Sciatic nerve (tissue), 2 donors: ENCODE data around the gene PRKAG1. TPM values are rescaled to one million over a fixed set of nuclear protein-coding genes. Genes with fewer than 3 reads are reported as not detected.
A peak's percentile ranks its signal among the peaks of the same experiment; 100 is the strongest.

Experiments used
- ATAC-seq: fragments of 200-7000 bp; cut with Tn5 transposase; one replicate; pipeline ENCODE4 v1.9.1; 2020; ENCODE audit warnings: mild to moderate bottlenecking, moderate library complexity
- DNase-seq: peaks from one replicate; pipeline ENCODE4 v3.0.0-alpha.2; 2020; ENCODE audit warnings: low spot score
- intact Hi-C: fragments of 100-400 bp; cut with DNase I; formaldehyde crosslinking; loops from one replicate; pipeline ENCODE4 v1.14.2; 2022
- total RNA-seq: library from RNA; stranded (reverse); fragmentation: NEBNext Ultra II Directional; extraction: Animal tissue kit (Norgen Biotek cat#: 25700); gene quantifications from one replicate; pipeline ENCODE4 v1.2.1, GENCODE V29; 2021
- donor health status: DM: no; HTN: no; CAD: no.
- donor health status: DM: no; HTN: no; CAD: no.

PRKAG1 gene
- total RNA-seq, 1 donor from 2014 or later: 46.4 TPM

GRCh38 chr12:49034286-49034622, 15.7 kb upstream of the PRKAG1 start:
- DNase-seq: no peak
- intact Hi-C loops: no loop called here
- no peak for ATAC-seq

GRCh38 chr12:49033611-49034285, 15.2 kb upstream of the PRKAG1 start:
- ATAC-seq (no peak), DNase-seq (peak; percentile 47)
- intact Hi-C loops: no loop called here

GRCh38 chr12:49032679-49033447, 14.3 kb upstream of the PRKAG1 start:
- ATAC-seq (no peak), DNase-seq (peak; percentile 41)
- intact Hi-C loops: no loop called here

- DNase-seq: peak; percentile 34
- no peak for ATAC-seq
- intact Hi-C loops: no loop called here
Observed at GRCh38 chr12:49032276-49032675, 13.7 kb upstream of the PRKAG1 start.

DNA sequence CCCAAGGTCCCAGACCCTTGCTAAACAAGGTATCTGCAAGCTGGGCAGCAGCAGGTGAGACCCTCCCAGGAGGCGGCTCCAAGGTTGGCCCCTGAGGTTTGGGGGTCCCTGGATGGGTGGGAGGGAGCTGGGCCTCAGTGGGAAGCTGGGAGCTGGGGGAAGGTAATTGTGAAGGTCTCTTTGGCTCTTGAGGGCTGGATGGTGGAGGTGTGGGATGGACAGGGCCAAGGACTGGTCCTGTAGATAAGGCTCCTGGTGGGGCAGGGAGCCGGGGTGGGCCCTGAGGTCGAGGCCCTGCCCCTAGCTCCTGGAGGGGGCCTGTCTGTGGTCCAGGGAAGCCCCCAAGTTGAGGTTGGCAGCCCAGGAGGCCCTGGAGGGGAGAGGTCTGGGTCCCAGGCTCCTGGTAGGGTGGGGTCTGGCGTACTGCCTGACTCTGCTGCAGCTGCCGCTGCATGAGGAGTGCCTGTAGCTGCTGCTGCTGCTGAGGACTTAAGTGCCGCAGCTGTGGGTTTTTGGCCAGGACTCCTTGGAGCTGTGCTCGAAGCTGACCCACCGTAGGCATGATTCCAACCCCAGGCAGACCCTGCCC, 13.1 kb upstream of the PRKAG1 start:
- ATAC-seq (no peak), DNase-seq (no peak)
- intact Hi-C loops: no loop called here

- DNase-seq (no peak), ATAC-seq (no peak)
- intact Hi-C loops: no loop called here
Observed at GRCh38 chr12:49030714-49031572, 12.4 kb upstream of the PRKAG1 start.

DNA sequence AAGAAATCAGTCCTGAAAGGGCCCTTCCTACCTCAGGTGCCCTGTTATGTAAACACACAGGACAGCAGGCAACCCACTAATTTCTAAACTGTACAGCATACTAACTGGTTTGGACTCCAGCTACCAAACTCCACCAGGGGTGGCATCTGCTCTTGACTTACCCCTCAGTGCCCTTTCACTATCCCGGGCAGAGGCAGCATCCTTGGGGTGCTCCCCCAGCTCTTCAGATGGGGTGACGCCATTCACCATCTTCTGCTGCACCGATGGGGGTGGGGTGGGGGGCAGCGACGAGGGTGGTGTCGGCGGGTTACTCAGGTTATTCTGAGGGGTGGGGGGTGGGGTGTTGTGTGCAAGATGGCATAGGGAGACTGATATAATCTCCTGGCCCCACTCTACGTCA, 11.5 kb upstream of the PRKAG1 start:
- ATAC-seq: no peak
- DNase-seq: no peak
- intact Hi-C loops: no loop called here

DNA sequence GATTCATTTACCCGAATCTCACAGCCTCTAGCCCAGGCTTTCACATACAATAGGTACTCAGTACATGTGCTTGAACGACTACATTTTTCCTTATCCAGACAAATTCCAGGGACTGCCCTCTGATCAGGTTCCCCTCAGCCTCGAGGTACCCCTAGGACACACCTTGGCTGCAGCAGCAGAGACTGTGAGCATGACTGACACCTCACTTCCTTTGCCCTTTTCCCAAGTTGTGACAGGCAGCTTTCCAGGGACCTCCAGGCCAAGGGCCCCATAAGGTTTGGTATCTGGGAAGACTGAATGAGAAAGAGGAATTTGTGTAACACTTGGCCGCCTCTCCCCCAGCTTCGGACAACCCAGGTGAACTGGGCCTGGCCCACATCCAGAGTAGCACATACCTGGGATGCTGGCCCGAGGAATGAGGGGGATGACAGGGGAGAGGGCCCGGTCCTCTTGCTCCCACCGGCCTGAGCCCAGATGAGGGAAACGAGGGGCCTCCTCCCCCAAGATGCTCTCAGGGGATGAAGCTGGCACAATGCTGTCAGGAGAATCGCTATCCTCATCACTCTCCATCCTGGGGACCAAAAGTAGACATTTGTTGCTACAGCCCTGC, 10.2 kb upstream of the PRKAG1 start:
- peak; percentile 60 for DNase-seq

DNA sequence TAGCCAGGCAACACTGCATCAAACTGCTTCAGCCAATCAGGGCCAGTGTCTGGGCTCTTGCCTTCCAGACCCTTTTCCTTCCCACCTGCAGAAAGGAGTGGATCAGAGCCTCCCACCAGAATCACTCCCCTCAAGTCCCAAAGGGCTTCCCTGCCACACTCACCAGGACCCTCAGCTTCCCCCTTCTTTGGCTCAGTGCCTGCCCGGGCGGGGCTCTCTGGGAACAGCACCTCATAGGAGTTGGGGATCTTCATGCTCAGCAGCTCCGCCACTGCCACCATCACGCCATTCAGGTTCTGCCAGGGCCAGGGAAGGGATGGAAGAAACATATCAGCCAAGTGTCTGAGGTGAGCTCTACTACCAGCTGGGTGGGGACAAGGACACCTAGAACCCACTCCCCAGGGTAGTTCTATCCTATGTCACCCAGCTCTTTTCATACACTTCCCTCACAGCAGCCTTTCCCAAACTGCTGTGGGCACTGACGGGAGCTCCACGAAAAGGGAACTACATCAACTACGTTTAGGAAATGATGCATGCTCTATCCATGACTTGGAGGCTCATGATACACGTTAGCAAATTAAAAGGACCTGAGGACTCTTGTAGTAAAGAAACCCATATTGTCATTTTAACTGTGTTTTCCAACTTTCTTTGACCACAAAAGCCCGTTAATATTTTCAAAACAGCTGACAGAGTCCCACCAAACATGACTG, 9.4 kb upstream of the PRKAG1 start:
- intact Hi-C loops: no loop called here
- no peak for ATAC-seq
- peak; percentile 61 for DNase-seq

More for the DNA sequence above, 10.2 kb upstream of the PRKAG1 start:
- intact Hi-C loops: no loop called here
- ATAC-seq: no peak

GRCh38 chr12:49026678-49027480, 8.3 kb upstream of the PRKAG1 start:
- DNase-seq (peak; percentile 58), ATAC-seq (no peak)

GRCh38 chr12:49026101-49026500, 7.5 kb upstream of the PRKAG1 start:
- intact Hi-C loops: no loop called here
- DNase-seq (no peak), ATAC-seq (no peak)

More at GRCh38 chr12:49026678-49027480, 8.3 kb upstream of the PRKAG1 start:
- intact Hi-C loops: no loop called here

GRCh38 chr12:49025463-49025862, 6.9 kb upstream of the PRKAG1 start:
- ATAC-seq (no peak), DNase-seq (no peak)
- intact Hi-C loops: no loop called here

GRCh38 chr12:49024543-49024942, 6.0 kb upstream of the PRKAG1 start:
- DNase-seq: no peak
- intact Hi-C loops: no loop called here

DNA sequence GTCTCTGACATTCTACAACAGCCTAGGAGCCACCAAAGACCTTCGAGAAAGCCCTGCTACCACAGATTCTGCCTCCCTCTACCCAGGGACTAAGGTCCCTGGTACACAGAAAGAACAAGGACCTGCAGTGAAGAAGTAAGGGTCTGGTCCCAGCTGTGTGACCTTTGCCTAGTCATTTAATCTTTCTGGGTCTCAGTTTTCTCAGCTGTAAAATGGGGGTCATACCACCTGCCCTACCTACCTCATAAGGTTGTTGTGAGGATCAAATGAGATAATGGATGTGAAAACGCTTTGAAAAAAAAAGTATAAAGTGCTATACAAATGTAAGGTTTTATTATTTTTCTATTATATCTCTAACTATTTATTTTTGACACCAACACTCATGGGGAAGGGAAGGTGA, 5.2 kb upstream of the PRKAG1 start:
- DNase-seq (no peak), ATAC-seq (no peak)
- intact Hi-C loops: no loop called here

More at GRCh38 chr12:49024543-49024942, 6.0 kb upstream of the PRKAG1 start:
- no peak for ATAC-seq

GRCh38 chr12:49022558-49023178, 4.1 kb upstream of the PRKAG1 start:
- intact Hi-C loops: no loop called here
- DNase-seq (no peak), ATAC-seq (no peak)

DNA sequence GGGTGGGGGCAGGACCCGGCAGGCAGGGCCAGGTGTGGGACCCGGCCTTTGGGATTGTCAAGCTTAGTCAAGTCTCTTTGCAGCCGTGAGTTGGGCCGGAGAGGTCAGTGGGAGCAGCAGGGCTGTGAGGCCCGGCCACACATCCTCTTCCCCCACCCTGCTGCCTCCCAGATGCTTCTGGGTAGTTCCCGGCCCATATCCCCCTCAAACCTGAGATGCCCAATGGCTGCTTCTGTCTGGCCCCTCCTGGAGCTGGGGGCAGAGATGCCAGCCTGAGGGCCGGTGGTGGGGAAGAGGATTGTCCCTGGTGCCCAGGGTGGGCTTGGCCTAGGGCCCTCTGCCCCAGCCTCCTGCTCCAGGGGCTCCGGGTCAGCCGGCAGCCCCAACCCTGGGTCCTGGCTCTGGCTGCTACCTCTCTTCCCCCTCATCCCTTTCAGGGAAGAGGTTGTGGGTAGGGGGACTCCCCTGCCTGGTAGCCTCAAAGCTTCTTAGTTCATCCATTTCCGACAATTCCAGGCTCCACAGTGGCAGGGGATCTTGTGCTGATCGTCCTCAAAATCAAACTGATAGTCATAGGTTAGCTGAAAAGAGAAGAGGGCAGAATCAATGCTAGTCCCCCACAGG, 2.8 kb upstream of the PRKAG1 start:
- intact Hi-C loops: loop anchor here (1.0 kb wide), 1 partner anchor 18 kb away; no protein-coding TSS in a partner anchor
- DNase-seq (no peak), ATAC-seq (no peak)

DNA sequence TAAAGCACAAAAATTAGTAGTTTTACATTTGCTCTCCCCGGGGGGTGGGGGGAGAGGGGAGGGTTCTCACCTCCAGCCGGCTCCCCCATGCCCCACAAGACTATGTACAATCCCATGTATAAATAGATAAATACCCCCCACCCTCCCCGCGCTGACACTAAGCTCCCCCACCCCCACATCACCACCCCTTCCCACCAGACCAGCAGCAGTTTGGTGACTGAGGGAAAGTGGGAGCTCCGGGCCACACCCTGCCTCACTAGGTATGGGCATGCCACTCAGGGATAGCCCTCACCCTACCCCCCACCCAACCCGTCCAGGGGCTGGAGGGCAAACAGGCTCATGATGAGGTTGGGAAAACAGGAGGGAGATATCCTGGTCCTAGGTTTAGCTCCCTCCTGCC, 1.9 kb upstream of the PRKAG1 start:
- ATAC-seq: no peak

More for the DNA sequence above, 1.9 kb upstream of the PRKAG1 start:
- no peak for DNase-seq
- intact Hi-C loops: no loop called here
